Measurements from ENCODE around the gene REEP1.

DNA sequence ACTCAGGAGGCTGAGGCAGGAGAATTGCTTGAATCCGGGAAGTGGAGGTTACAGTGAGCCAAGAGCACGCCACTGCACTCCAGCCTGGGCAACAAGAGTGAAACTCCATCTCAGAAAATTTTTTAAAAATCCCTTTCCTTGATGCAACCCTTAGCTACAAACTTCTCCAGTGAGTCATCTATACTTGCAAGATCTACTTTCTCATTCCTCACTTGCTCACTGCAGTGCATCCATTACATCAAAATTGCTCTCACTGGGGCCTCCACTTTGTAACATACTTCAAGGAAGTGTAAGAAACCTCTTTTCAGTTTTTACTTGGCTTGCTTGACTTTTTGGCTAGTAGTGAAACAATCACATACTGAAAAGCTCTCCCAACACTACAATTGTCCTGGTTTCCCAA, 65.3 kb downstream of the REEP1 start:
- TF ChIP-seq POLR2A (IDR thresholded peaks at IDR 0.05) (no peak), POLR2AphosphoS5 (IDR thresholded peaks at IDR 0.05) (no peak)
- TF ChIP-seq, protein P1, sequence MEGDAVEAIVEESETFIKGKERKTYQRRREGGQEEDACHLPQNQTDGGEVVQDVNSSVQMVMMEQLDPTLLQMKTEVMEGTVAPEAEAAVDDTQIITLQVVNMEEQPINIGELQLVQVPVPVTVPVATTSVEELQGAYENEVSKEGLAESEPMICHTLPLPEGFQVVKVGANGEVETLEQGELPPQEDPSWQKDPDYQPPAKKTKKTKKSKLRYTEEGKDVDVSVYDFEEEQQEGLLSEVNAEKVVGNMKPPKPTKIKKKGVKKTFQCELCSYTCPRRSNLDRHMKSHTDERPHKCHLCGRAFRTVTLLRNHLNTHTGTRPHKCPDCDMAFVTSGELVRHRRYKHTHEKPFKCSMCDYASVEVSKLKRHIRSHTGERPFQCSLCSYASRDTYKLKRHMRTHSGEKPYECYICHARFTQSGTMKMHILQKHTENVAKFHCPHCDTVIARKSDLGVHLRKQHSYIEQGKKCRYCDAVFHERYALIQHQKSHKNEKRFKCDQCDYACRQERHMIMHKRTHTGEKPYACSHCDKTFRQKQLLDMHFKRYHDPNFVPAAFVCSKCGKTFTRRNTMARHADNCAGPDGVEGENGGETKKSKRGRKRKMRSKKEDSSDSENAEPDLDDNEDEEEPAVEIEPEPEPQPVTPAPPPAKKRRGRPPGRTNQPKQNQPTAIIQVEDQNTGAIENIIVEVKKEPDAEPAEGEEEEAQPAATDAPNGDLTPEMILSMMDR (IDR thresholded peaks at IDR 0.05) = no peak
